SK-N-MC (cell line): Measurements from ENCODE around the gene CHAF1B.

Source experiments
- EZH2 ChIP-seq: fragments of 200-600 bp; sonication (generic); IDR thresholded peaks from one replicate; pipeline ENCODE4 v1.6.1; 2017; ENCODE audit warnings: antibody characterized with exemption
- FOXP2 ChIP-seq: optimal IDR thresholded peaks from 2 replicates; pipeline ENCODE3; 2011; ENCODE audit warnings: mild to moderate bottlenecking, moderate library complexity; ENCODE audit not compliant: insufficient read depth; ENCODE audit errors: extremely low read length, control extremely low read depth
- POLR2AphosphoS5 ChIP-seq: IDR thresholded peaks from 2 replicates; pipeline ENCODE4 v1.6.1; 2012; ENCODE audit warnings: mild to moderate bottlenecking, low read depth, low read length, borderline replicate concordance

DNA sequence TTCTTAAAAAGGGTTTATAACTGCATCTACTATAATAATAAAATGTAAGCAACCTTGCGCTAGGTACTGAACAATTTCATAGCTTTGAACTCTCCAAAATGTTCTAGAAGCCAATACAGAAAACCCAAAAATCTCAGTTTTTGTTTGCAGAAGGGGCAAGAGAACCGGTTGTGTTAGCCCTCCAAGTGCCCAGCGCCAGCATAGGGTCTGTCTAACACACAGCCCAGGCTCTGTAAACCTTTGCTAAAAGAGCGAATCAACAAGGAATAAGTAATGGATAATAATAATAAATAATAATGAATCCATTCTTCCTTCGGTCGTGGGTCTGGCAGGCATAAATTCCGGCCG lies 333 bp upstream of the CHAF1B start:
- TF ChIP-seq EZH2 = no peak
- no peak for TF ChIP-seq POLR2AphosphoS5
- TF ChIP-seq FOXP2 = no peak
